Measurements from ENCODE around the gene GNLY.

DNA sequence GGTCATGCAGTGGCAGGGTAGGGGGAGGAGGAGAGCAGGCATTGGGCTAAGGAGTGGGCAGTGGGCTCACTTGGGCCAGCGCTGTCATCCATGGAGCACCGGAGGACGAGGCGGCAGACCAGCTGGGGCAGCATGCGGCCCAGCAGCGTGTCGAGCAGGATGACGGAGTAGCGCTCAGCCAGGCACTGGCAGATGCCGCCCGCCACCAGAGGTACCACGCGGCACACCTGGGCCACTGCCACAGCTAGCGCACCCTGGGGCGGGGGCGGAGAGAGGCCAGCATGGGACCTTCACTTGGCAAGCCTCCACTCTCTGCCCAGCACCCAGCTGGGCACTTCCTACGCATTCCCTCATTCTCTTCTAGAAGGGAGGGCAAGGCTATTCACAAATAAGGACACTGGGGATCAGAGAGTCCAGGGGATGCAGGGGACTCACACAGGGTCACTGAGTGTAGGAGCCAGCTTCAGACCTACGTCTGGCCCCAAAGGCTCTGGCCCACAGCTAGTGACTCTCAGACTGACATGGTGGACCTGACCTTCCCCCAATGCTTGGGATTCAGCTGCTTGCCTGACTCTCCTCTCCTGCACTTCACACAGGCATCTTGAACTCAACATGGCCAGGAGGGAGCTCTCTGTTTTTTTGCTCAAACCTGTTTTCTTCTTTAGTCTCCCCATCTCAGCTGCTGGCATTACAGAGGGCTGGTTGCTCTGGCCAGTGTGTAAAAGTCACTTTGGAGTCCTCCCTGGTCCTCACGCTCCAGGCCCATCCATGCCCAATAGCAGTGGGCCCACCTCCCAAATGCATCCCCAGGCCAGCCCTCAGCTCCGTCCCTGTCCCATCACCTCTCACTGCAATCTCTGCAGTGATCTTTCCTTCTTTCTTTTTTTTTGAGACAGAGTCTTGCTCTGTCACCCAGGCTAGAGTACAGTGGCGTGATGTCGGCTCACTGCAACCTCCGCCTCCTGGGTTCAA is 30.3 kb upstream of the GNLY start:
- TF ChIP-seq POLR2A (IDR thresholded peaks at IDR 0.05; ENCODE audit: low read length) (no peak), GATA1 (IDR thresholded peaks at IDR 0.05; ENCODE audit: low read depth, low read length) (no peak)

Data from erythroblast (primary cell).